OCI-LY7 (cell line): ENCODE data around the gene TBXA2R.

ENCODE experiments used
- CTCF ChIP-seq: fragments of 200-600 bp; sonication (generic); conservative IDR thresholded peaks from 2 replicates; pipeline ENCODE4 v1.5.1; 2014; ENCODE audit warnings: mild to moderate bottlenecking, antibody characterized with exemption, low read length, moderate library complexity, mixed read lengths
- EZH2phosphoT487 ChIP-seq: fragments of 200-600 bp; sonication (generic); IDR thresholded peaks from 2 replicates; pipeline ENCODE4 v1.6.1; 2018; ENCODE audit warnings: low read depth, borderline replicate concordance, mild to moderate bottlenecking, mixed run types, antibody characterized with exemption, low read length, moderate library complexity, mixed read lengths

- TF ChIP-seq CTCF: no peak
- TF ChIP-seq EZH2phosphoT487: no peak
Observed at GRCh38 chr19:3652422-3652821, 45.7 kb upstream of the TBXA2R start.
